Measurements from ENCODE around the gene DPP10.

DPP10 gene

GRCh38 chr2:114426756-114427155 lies 15.7 kb upstream of the DPP10 start:
- DNase-seq (ENCODE audit: low read depth): no peak
- TF ChIP-seq CTCF (conservative IDR thresholded peaks at IDR 0.05; ENCODE audit: control insufficient read depth, insufficient read depth, low read depth, low read length): no peak
- no peak overlapping the region for H3K4me3 ChIP-seq (ENCODE audit: control insufficient read depth, low read depth, low read length)

GRCh38 chr2:114436329-114436728 lies 6.1 kb upstream of the DPP10 start:
- TF ChIP-seq CTCF (conservative IDR thresholded peaks at IDR 0.05; ENCODE audit: control insufficient read depth, insufficient read depth, low read depth, low read length): no peak
- no peak for DNase-seq (ENCODE audit: low read depth)
- no peak overlapping the region for H3K4me3 ChIP-seq (ENCODE audit: control insufficient read depth, low read depth, low read length)

- no peak for TF ChIP-seq CTCF (conservative IDR thresholded peaks at IDR 0.05; ENCODE audit: control insufficient read depth, insufficient read depth, low read depth, low read length)
- no peak for DNase-seq (ENCODE audit: low read depth)
- H3K4me3 ChIP-seq (ENCODE audit: control insufficient read depth, low read depth, low read length): no peak overlapping the region
These were observed 4.1 kb downstream of the DPP10 start for GRCh38 chr2:114446571-114446970.

- DNase-seq (ENCODE audit: low read depth): no peak
- H3K4me3 ChIP-seq (ENCODE audit: control insufficient read depth, low read depth, low read length): no peak overlapping the region
- TF ChIP-seq CTCF (conservative IDR thresholded peaks at IDR 0.05; ENCODE audit: control insufficient read depth, insufficient read depth, low read depth, low read length): no peak
These were observed 8.2 kb downstream of the DPP10 start for GRCh38 chr2:114450639-114451038.

GRCh38 chr2:114456566-114456965 lies 14.1 kb downstream of the DPP10 start:
- H3K4me3 ChIP-seq (ENCODE audit: control insufficient read depth, low read depth, low read length): no peak overlapping the region

GRCh38 chr2:114457956-114458355 lies 15.5 kb downstream of the DPP10 start:
- no peak for DNase-seq (ENCODE audit: low read depth)
- H3K4me3 ChIP-seq (ENCODE audit: control insufficient read depth, low read depth, low read length): no peak overlapping the region
- TF ChIP-seq CTCF (conservative IDR thresholded peaks at IDR 0.05; ENCODE audit: control insufficient read depth, insufficient read depth, low read depth, low read length): no peak

More at GRCh38 chr2:114456566-114456965, 14.1 kb downstream of the DPP10 start:
- DNase-seq (ENCODE audit: low read depth): no peak
- TF ChIP-seq CTCF (conservative IDR thresholded peaks at IDR 0.05; ENCODE audit: control insufficient read depth, insufficient read depth, low read depth, low read length): no peak

GRCh38 chr2:114461116-114461515 lies 18.7 kb downstream of the DPP10 start:
- no peak overlapping the region for H3K4me3 ChIP-seq (ENCODE audit: control insufficient read depth, low read depth, low read length)
- DNase-seq (ENCODE audit: low read depth): no peak
- TF ChIP-seq CTCF (conservative IDR thresholded peaks at IDR 0.05; ENCODE audit: control insufficient read depth, insufficient read depth, low read depth, low read length): no peak

Measured in fibroblast of mammary gland (primary cell).